IPS-NIHi11 (cell line): ENCODE data around the gene ACP4.

Experiments
- DNase-seq: peaks from one replicate; pipeline ENCODE4 v3.0.0; 2012; ENCODE audit warnings: mixed read lengths, low spot score

The ACP4 gene

GRCh38 chr19:50822661-50823208, 32.5 kb downstream of the ACP4 start:
- DNase-seq: no peak

DNA sequence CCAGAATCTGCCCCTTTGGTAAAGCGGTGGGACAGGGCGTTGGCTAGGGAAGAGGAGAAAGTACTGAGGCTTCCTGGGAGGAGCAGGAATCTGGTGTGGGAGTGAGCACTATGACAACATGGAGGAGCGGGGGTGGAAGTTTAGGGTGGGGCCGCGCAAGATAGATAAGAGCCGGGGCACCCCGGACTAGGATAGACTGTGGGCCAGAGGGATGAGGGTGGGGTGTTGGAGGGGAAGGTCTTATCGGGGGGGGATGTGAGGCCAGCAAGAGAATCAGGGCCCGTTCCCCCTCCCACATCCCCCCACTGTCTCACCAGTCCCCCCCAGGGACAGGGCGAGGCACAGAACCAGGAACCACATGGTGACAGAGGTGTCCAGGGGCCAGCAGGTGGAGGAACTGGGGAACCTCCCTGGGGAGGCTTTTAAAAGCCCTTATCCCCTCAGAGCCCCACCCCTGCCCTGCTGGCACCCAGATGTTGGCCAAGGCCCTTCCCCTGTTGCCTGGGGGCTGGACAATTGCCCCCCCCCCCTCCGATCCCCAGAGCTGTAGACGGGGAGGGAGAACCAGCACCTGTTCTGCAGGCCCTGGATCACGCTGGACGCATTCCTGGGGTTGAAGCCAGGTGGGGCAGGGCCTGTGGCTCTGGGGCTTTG, 33.3 kb downstream of the ACP4 start, which contains the start of gene KLK1:
Gene KLK1 (minus strand): TSS at position 399 of the 654 bp plus-strand sequence. CDS start 39 bp downstream, at position 360.
- DNase-seq: no peak

GRCh38 chr19:50826492-50827240, 36.5 kb downstream of the ACP4 start:
- DNase-seq: no peak

DNA sequence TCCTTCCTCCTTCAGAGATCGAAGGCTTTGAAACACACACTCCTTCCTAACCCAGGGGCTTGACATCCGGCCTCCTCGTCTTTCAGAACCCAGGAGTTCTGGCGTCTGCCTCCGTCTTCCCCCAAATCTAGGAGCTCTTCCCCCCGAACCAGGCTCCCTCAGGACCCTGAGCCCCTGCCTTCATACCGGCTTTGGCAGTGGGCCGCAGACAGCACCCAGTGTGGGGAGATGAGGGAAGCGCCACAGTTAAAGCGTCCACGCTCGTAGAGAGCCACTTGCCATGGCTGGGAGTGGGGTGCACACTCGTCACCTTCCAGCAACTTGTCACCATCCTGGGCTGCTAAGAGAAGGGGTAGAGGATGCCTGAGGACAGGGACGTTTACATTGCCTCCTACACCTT, 37.3 kb downstream of the ACP4 start:
- no peak for DNase-seq

GRCh38 chr19:50829801-50830200, 39.6 kb downstream of the ACP4 start:
- DNase-seq: no peak

GRCh38 chr19:50830266-50831025, 40.2 kb downstream of the ACP4 start:
- no peak for DNase-seq

DNA sequence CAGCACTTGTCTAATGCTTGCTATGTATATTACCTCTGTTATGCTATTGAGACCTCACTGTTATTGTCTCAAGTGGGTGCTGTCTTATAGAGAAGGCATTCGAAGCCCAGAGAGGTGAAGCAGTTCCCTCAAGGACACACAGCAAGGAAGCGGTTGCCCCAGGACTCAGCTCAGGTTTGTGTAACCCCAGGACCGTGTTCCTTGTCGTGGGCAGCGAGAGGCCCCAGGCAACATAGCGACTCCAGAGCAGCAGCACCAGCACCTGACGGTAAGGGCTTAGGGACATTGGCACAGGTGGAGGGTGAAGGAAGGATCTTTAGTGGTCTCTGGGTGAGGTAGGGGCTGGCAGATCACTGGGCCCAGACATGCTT, 40.8 kb downstream of the ACP4 start:
- DNase-seq: no peak

DNA sequence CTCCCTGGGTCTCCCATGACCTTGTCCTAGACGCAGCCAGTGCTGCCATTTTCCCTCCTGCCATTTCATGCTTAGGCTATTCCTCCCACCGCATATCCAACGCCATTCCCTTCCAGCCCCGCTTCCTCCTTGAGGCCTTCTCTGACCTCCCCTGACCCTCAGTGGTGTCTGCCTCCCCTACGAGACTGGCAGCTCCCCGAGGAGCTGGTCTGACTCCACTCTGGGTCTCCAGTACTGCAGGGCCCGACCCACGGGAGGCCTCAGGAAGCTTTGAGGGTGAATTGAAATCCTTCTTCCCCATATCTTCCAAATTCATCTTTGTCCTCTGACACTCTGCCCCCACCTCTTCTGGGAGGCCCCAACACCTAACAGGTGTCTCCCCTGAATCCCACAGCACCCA, 42.5 kb downstream of the ACP4 start:
- DNase-seq: no peak

GRCh38 chr19:50833117-50833801, 43.0 kb downstream of the ACP4 start, which contains the start of gene KLK15:
KLK15 (minus strand) TSS chr19:50833574; CDS start chr19:50831492, 2,082 bp downstream.
- DNase-seq: no peak

GRCh38 chr19:50833802-50834167, 43.6 kb downstream of the ACP4 start:
- no peak for DNase-seq

DNA sequence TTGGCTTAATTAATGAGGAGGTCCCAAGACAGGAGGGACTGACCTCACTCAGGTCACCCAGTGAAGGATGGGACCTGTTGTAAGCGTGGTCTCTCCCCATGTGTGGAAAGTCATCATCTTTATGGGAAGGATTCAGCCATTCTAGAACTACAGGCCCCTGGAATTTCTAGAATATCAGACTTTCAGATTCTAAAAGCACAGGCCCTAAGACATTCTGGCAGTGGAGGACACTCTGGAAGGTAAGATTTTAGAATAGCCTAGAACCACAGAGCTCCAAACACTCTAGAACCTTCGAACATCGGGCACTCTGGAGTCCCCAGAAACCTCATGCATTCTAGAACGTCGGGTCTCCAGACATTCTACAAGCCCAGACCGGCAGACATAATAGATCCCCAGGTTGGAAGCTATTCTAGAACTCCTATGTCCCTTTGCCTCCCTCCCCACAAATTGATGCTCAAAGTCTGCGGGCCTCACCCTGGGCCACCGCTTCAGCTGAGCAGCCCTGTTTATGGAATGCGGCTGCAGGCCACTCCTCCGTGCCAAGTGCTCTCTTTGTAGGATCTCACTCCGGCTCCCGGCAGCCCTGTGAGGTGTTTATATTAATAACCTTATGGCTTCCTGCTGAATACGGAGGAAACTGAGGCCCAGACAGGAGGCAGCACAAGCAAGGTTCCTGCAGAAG, 45.0 kb downstream of the ACP4 start:
- no peak for DNase-seq

GRCh38 chr19:50835785-50836542, 45.7 kb downstream of the ACP4 start:
- peak; percentile 96 for DNase-seq

GRCh38 chr19:50836543-50837195, 46.5 kb downstream of the ACP4 start:
- DNase-seq: no peak

GRCh38 chr19:50837300-50837699, 47.1 kb downstream of the ACP4 start:
- DNase-seq: no peak

DNA sequence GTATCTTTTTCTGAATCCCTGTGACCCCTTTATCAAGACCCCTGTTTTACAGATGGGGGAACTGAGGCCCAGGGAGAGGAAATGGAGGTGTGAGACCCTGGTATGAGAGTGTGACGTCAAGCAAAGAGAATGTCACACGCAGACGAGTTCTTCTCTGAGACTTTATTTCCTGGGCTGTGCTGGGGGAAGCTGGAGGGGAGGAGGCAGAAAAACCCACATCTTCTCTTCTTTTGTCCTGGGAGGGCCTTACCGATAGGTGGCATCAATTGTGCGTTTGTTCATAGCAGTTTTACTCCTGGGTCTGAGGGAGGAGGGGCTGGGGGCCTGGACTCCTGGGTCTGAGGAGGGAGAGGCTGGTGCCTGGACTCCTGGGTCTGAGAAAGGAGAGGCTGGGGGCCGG, 48.0 kb downstream of the ACP4 start:
- peak; percentile 64 for DNase-seq

GRCh38 chr19:50839712-50840655, 49.8 kb downstream of the ACP4 start:
- DNase-seq: no peak

DNA sequence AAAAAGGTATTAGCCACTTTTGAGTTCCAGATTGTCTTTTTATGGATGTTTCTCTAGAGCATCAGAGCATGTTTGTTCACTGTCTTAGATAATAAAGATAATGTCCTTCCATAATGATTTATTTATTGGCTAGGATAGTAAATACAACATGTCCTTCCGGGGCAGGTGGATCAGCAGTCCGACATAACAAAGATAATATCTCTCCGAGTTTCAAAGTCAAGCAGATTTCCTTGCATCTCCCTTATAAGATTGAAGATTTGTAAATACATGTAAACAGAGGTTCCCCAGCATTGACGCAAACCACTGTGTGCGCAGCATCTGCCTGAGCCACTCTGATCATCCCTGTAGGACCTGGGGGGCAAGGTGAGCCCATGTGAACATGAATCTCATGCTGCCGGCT, 51.9 kb downstream of the ACP4 start:
- DNase-seq: no peak

DNA sequence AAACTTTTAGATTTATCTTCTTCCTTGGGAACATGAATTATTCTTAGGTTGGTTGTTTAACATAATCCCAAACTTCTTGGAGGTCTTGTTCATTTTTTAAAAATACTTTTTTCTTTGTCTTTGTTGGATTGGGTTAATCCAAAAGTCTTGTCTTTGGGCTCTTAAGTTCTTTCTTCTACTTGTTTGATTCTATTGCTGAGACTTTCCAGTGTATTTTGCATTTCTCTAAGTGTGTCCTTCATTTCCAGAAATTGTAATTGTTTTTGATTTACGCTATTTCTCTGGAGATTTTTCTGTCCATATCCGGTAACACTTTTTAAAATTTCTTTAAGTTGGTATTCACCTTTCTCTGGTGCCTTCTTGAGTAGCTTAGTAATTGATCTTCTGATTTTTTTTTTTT, 53.0 kb downstream of the ACP4 start:
- no peak for DNase-seq

DNA sequence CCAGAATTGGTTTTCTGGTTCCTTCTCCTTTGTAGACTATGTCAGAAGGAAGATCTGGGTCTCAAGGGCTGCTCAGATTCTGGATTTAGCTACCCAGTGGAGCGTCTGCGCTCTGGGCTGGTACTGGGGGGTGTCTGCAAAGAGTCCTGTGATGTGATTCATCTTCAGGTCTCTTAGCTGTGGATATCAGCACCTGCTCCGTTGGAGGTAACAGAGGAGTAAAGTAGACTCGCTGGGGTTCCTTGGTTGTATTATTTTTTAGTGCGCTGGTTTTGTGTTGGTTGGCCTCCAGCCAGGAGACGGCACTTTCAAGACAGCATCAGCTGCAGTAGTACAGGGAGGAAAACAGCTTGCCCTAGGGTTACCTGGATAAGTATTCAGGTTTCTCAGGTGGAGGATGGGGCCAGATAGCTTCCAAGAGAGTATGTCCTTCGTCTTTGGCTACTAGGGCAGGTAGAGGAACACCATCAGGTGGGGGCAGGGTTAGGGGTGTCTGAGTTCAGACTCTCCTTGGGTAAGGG, 53.5 kb downstream of the ACP4 start:
- DNase-seq: no peak
